GM12864 (cell line): ENCODE measurements around the gene ARL6IP4.

Experiments
- DNase-seq: peaks from one replicate; pipeline ENCODE4 v3.0.0-alpha.2; 2011; ENCODE audit warnings: low read depth
- H3K4me3 ChIP-seq: 2 replicates; pipeline ENCODE4 v1.5.1; 2011; ENCODE audit warnings: mild to moderate bottlenecking, low read depth, low read length, control low read depth
- TF ChIP-seq, protein P1 (sequence below): IDR thresholded peaks from 2 replicates; pipeline ENCODE4 v1.5.1; 2011; ENCODE audit warnings: low read depth, mild to moderate bottlenecking, moderate library complexity, low read length, control low read depth, inconsistent platforms; ENCODE audit errors: missing control alignments

ARL6IP4 gene

DNA sequence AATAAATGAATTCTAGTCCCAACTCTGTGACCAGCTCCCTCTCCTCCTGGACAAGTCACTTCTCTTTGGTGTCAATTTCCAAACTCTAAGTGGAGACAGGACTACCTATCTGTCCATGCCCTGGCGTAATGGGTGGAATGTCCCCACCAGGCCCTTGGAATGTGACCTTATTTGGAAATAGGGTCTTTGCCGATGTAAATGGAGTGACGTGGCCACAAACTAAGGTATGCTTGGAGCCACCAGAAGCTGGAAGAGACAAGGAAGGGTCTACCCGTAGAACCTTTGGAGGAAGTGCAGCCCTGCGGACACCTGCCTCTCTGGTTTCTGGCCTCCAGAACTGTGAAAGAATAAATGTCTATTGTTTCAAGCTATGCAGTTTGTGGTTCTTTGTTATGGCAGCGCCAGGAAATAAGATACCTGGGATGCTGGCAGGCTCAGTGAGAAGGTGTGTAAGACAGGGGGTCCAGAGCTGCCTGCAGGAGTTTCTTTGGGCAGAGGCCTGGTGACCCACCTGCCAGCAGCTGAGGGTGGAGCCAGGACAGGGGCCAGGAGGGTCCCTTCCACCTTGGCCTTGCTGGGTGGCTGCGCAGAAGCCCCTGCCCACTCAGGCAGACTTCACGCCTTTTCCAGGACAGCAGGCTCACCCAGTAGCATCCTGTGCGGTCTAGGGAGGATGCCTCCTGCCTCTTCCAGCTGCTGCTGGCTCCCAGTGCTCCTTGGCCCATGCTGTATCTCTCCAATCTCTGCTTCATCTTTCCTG, 45.8 kb downstream of the ARL6IP4 start:
- TF ChIP-seq, protein P1, sequence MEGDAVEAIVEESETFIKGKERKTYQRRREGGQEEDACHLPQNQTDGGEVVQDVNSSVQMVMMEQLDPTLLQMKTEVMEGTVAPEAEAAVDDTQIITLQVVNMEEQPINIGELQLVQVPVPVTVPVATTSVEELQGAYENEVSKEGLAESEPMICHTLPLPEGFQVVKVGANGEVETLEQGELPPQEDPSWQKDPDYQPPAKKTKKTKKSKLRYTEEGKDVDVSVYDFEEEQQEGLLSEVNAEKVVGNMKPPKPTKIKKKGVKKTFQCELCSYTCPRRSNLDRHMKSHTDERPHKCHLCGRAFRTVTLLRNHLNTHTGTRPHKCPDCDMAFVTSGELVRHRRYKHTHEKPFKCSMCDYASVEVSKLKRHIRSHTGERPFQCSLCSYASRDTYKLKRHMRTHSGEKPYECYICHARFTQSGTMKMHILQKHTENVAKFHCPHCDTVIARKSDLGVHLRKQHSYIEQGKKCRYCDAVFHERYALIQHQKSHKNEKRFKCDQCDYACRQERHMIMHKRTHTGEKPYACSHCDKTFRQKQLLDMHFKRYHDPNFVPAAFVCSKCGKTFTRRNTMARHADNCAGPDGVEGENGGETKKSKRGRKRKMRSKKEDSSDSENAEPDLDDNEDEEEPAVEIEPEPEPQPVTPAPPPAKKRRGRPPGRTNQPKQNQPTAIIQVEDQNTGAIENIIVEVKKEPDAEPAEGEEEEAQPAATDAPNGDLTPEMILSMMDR: no peak
- no peak overlapping the region for H3K4me3 ChIP-seq
- no peak for DNase-seq

GRCh38 chr12:123027726-123028445, 47.4 kb downstream of the ARL6IP4 start:
- TF ChIP-seq, protein P1: no peak
- no peak overlapping the region for H3K4me3 ChIP-seq
- no peak for DNase-seq

- no peak overlapping the region for H3K4me3 ChIP-seq
- TF ChIP-seq, protein P1: no peak
- DNase-seq: no peak
These were observed 48.0 kb downstream of the ARL6IP4 start for GRCh38 chr12:123028475-123028874.

GRCh38 chr12:123029550-123029949, 49.1 kb downstream of the ARL6IP4 start:
- TF ChIP-seq, protein P1: no peak
- no peak for DNase-seq
- H3K4me3 ChIP-seq: no peak overlapping the region

DNA sequence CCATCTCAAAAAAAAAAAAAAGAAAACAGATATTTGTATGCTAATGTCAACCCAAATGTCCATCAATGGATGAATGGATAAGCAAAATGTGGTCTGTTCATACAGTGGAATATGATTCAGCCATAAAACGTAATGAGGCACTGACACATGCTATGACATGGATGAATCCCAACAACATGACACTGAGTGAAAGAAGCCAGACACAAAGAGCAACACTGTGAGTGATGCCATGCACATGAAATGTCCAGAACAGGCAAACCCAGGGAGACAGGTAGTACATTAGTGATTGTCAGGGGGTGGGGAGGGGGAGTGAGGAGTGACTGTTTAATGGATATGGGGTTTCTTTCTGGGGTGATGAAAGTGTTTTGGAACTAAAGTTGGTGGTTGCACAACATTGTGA, 50.2 kb downstream of the ARL6IP4 start:
- H3K4me3 ChIP-seq: no peak overlapping the region
- DNase-seq: no peak
- TF ChIP-seq, protein P1: no peak

- H3K4me3 ChIP-seq: no peak overlapping the region
- no peak for DNase-seq
- TF ChIP-seq, protein P1: no peak
These were observed 50.8 kb downstream of the ARL6IP4 start for GRCh38 chr12:123031171-123031845.
